ENCODE measurements around the gene THBD.
A peak's percentile ranks its signal among the peaks of the same experiment; 100 is the strongest.

The THBD gene

DNA sequence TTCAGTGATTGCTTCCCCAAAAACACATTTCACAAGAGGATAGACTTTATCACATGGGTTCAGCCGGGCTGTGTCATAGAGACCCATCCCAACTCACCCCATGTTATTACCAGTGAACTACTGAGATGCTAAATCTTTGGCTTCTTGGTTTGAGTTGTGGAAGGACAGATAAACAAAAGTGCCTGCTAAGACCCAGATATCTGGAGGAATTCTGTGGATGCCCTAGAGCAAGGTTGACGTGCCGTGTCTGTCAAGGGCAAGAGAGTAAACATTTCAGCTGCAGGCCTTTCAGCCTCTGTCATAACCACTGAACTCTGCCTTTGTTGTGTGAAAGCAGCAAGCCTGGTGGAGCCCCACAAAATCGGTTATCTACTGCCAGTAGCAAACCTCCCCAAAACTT, 11.2 kb upstream of the THBD start:
- H3K9me3 Mint-ChIP-seq: peaks cover 8% of the 10 kb centered on the region
- TF ChIP-seq, protein P1, sequence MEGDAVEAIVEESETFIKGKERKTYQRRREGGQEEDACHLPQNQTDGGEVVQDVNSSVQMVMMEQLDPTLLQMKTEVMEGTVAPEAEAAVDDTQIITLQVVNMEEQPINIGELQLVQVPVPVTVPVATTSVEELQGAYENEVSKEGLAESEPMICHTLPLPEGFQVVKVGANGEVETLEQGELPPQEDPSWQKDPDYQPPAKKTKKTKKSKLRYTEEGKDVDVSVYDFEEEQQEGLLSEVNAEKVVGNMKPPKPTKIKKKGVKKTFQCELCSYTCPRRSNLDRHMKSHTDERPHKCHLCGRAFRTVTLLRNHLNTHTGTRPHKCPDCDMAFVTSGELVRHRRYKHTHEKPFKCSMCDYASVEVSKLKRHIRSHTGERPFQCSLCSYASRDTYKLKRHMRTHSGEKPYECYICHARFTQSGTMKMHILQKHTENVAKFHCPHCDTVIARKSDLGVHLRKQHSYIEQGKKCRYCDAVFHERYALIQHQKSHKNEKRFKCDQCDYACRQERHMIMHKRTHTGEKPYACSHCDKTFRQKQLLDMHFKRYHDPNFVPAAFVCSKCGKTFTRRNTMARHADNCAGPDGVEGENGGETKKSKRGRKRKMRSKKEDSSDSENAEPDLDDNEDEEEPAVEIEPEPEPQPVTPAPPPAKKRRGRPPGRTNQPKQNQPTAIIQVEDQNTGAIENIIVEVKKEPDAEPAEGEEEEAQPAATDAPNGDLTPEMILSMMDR (IDR thresholded peaks at IDR 0.05): no peak
- H3K4me3 Mint-ChIP-seq: no peak overlapping the region
- peaks cover 5% of the 10 kb centered on the region for H3K4me1 Mint-ChIP-seq
- peak overlapping the region; percentile 42 for H3K27ac Mint-ChIP-seq
- peaks cover 6% of the 10 kb centered on the region for H3K27me3 Mint-ChIP-seq (ENCODE audit: low read depth, poor library complexity)
- no peak for DNase-seq
- H3K36me3 Mint-ChIP-seq (ENCODE audit: low read depth): no peaks in the 10 kb centered on the region

DNA sequence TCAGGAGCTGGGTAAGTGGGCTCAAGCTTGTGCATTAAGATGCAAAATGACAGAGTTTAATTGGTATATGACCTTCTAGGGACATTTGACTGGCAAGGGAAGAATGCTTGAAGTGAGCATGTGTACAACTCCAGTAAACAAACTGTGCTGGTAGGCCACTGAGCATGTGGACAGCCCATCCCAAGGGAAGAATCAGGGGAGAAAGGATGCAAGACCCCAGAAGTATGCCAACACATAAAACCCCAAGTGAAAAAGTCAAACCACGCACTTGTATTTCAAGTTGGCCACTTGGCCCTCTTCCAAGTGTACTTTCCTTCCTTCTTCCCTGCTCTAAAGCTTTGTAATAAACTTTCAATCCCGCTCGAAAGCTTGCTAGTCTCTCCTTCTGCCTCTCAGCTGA, 10.4 kb upstream of the THBD start:
- Mint-ChIP-seq H3K27me3 (ENCODE audit: low read depth, poor library complexity) (peaks cover 6% of the 10 kb centered on the region), H3K36me3 (ENCODE audit: low read depth) (no peaks in the 10 kb centered on the region), H3K4me1 (peaks cover 5% of the 10 kb centered on the region), H3K4me3 (no peak overlapping the region), H3K27ac (no peak overlapping the region), H3K9me3 (peaks cover 8% of the 10 kb centered on the region)
- TF ChIP-seq, protein P1 (IDR thresholded peaks at IDR 0.05): no peak
- DNase-seq: no peak

DNA sequence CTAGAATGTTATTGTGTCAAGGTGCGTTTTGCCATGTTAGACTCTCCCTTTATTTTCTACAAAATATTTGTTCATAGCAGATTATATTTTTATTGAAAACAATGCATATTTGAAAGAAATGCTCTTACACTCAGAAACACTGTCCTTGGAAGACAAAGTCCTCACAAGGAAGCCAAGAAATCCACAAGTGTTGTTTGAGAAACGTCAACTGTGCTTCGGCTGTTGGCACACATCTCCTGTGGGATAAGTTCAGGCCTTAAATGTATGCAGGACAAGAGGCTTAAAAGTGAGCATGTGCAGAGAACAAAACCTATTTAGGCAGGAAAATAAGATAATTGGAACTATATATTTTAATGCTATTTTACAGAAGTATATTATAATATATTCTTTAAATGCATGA, 9.5 kb upstream of the THBD start:
- H3K36me3 Mint-ChIP-seq (ENCODE audit: low read depth): no peaks in the 10 kb centered on the region
- no peak overlapping the region for H3K4me3 Mint-ChIP-seq
- peaks cover 6% of the 10 kb centered on the region for H3K27me3 Mint-ChIP-seq (ENCODE audit: low read depth, poor library complexity)
- peaks cover 8% of the 10 kb centered on the region for H3K9me3 Mint-ChIP-seq
- DNase-seq: no peak
- TF ChIP-seq, protein P1 (IDR thresholded peaks at IDR 0.05): no peak
- no peak overlapping the region for H3K27ac Mint-ChIP-seq
- peaks cover 5% of the 10 kb centered on the region for H3K4me1 Mint-ChIP-seq

DNA sequence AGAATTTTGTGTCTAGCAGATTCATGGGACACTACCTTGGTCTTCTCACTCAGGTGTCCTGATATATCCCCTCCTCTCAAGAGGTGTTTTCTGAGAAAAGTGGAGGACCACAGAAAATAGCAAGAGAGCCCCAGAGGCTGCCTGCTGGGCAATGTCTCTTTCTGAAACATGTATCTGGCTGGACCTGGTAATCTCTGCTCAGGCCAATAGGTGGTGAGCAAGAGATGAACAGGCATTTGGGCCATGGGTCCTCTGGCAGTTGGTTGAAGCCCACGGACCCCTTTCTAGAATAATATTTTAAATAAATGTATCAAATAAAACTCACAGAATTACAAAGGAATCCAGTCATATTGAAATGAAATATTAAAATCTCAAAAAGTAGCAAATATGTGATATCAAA, 8.8 kb upstream of the THBD start:
- H3K4me1 Mint-ChIP-seq: peaks cover 5% of the 10 kb centered on the region
- no peak for DNase-seq
- H3K27me3 Mint-ChIP-seq (ENCODE audit: low read depth, poor library complexity): peaks cover 12% of the 10 kb centered on the region
- no peaks in the 10 kb centered on the region for H3K36me3 Mint-ChIP-seq (ENCODE audit: low read depth)
- TF ChIP-seq, protein P1 (IDR thresholded peaks at IDR 0.05): peak; percentile 19
- H3K9me3 Mint-ChIP-seq: peaks cover 8% of the 10 kb centered on the region
- H3K27ac Mint-ChIP-seq: no peak overlapping the region
- no peak overlapping the region for H3K4me3 Mint-ChIP-seq

DNA sequence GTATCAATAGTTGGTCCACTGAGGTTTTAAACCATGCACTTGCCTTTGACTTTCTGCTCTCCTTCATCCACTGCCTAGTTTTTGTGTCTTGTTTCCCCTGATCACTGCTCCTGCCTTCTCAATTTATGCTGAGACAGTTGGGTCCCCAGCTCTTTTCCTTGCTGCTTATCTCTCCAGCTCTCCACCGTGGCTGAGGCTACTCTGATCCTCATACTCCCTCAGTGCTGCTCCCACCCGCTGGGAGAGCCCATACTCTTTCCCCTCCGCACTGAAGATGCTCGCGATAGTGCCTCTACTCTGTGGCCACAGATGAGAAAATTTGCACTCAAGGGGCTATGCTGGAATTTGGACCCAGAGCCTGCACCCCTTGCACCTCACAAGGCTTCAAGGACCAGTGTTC, 3.4 kb upstream of the THBD start:
- Mint-ChIP-seq H3K4me1 (peaks cover 22% of the 10 kb centered on the region), H3K36me3 (ENCODE audit: low read depth) (no peaks in the 10 kb centered on the region), H3K4me3 (peak overlapping the region; percentile 17), H3K27ac (no peak overlapping the region), H3K27me3 (ENCODE audit: low read depth, poor library complexity) (peaks cover 42% of the 10 kb centered on the region), H3K9me3 (peaks cover 8% of the 10 kb centered on the region)
- TF ChIP-seq, protein P1 (IDR thresholded peaks at IDR 0.05): no peak
- DNase-seq: no peak

DNA sequence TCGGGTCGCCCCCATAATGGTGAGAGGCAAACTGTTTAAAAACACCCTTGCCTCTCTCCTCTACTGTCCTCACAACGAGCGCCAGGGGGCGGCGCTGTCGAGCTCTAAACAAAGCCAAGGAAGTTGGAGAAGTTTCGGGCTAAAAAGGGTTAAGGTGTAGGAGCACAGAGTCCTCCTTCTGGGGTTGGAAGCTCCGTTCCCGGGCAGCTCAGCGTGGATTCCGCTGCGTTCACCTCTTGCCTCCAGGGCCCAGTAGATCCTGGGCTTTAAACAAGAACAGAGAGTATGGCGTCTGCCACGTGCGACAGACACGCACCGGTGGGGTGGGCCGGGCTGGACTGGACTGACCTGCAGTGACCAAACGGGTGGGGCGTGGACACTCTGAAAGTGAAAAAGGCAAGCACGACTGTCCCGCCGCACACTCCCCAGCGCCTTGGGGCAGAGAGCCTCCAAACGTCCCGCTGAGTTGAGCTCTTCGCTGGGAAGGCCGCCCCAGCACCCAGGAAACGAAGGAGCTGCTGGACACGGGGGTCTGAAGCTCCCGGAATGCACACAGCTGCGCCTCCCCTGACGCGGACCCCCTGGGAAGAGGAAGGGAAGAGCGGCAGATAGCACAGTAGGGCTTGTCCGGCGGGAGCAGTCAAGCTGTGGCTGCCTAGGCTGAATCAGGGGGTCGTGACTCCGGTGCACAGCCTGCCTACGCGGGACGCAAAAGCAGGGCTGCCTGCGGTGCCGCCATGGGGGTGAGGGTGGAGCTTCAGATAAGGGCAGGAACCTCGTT, 1.6 kb upstream of the THBD start:
- peaks cover 4% of the 10 kb centered on the region for H3K9me3 Mint-ChIP-seq
- peak overlapping the region; percentile 91 for H3K4me3 Mint-ChIP-seq
- H3K36me3 Mint-ChIP-seq (ENCODE audit: low read depth): no peaks in the 10 kb centered on the region
- peaks cover 59% of the 10 kb centered on the region for H3K27me3 Mint-ChIP-seq (ENCODE audit: low read depth, poor library complexity)
- peaks cover 27% of the 10 kb centered on the region for H3K4me1 Mint-ChIP-seq
- DNase-seq: peak; percentile 88
- TF ChIP-seq, protein P1 (IDR thresholded peaks at IDR 0.05): peak; percentile 78
- H3K27ac Mint-ChIP-seq: no peak overlapping the region

Data from nephron progenitor cell (in vitro differentiated cells).